GM18517 (cell line): Measurements from ENCODE around the gene ARHGAP19.
"Not testable (repeated sequence)": the region's sequence is repeated elsewhere in the genome, so short reads cannot be mapped to it uniquely, and the experiment has no call there.

Experiments
- ATAC-seq: cut with Tn5 transposase; IDR thresholded peaks from one replicate; pipeline ENCODE4 v1.9.1; 2021; ENCODE audit warnings: mild to moderate bottlenecking, moderate library complexity; ENCODE audit not compliant: unreplicated experiment

Gene ARHGAP19

GRCh38 chr10:97321804-97322190 lies 29.4 kb upstream of the ARHGAP19 start:
- no peak for ATAC-seq

DNA sequence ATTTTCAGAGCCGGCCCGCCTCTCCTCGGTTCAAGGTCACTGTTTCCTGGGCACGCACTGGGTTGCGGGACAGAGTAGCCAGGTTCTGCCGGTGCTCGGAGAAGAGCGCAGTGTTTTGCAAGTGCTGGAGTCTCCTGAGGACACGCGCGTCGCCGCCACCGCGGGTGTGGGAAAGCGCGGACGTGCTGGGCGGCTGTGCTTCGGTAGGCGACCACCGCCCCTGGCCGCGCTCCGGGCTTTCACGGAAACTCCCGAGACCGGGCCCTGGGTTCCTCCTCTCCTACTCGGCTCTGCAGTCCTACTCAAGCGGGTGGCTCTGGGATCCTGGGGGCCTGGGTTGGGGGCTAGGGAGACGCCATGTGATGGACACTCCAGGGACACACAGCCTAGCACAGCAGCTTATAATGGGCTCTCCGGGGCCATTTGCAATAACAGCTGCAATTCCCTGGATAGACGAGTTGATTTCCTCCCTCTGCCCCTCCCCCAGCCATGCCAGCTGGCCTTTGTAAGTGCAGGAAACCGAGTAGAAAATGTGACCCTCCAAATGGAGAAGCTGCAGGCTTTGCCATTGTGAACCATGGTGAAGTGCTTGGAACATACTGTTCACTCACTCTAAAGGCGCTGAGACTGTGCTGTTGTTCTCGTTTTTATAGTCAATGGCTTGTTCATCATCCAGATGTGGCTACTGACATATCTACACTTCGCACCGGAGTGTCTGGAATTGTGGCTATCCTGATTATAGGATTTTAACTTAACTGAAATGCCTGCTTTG lies 28.8 kb upstream of the ARHGAP19 start:
- ATAC-seq: no peak

DNA sequence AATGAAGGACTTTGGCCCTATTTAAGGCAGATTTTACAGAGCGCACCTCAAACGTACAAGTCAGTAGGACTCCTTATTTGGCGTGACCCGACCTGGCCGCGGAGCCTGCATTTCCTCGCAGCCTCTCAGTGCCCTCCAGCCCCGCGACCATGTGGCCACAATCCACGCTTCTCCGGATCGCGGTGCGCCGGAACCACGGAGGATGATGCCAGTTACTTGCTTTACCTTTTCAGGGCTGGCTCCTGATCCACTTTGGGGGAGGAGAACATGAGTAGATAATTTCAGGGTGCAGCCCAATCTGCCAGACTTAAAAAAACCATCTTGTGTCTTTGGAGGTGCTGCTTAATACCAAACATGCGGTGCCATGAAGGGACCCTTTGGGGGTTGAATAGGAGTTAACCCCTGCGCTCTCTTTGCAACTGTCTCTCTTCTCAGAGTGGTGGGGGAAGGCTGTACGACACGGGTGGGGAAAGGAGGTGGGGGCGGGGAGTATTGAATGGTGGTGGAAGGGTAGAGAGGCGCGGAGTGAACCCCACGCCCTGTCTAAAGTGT lies 28.1 kb upstream of the ARHGAP19 start:
- no peak for ATAC-seq

GRCh38 chr10:97319671-97320479 lies 27.4 kb upstream of the ARHGAP19 start:
- ATAC-seq: peak; percentile 25

GRCh38 chr10:97318772-97319651 lies 26.6 kb upstream of the ARHGAP19 start, which contains the start of gene FRAT1:
Gene FRAT1, plus strand, starts transcription at chr10:97319271. Its CDS starts 183 bp downstream, at chr10:97319454.
- peak; percentile 79 for ATAC-seq

DNA sequence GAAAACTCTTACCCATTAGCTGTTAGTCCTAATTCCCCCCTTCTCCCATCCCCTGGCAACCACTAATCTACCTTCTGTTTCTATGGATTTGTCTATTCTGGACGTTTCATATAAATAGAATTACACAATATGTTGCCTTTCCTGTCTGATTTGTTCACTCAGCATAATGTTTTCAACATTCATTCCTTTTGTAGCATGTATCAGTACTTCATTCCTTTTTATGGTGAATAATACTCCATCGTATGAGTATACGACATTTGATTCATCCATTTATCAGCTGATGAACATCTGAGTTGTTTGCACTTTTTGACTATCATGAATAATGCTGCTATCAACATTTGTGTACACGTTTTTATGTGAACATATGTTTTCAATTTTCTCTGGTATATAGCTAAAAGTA lies 22.2 kb upstream of the ARHGAP19 start:
- no peak for ATAC-seq

GRCh38 chr10:97312897-97313296 lies 20.5 kb upstream of the ARHGAP19 start:
- ATAC-seq: no peak

GRCh38 chr10:97311111-97311626 lies 18.7 kb upstream of the ARHGAP19 start:
- no peak for ATAC-seq

DNA sequence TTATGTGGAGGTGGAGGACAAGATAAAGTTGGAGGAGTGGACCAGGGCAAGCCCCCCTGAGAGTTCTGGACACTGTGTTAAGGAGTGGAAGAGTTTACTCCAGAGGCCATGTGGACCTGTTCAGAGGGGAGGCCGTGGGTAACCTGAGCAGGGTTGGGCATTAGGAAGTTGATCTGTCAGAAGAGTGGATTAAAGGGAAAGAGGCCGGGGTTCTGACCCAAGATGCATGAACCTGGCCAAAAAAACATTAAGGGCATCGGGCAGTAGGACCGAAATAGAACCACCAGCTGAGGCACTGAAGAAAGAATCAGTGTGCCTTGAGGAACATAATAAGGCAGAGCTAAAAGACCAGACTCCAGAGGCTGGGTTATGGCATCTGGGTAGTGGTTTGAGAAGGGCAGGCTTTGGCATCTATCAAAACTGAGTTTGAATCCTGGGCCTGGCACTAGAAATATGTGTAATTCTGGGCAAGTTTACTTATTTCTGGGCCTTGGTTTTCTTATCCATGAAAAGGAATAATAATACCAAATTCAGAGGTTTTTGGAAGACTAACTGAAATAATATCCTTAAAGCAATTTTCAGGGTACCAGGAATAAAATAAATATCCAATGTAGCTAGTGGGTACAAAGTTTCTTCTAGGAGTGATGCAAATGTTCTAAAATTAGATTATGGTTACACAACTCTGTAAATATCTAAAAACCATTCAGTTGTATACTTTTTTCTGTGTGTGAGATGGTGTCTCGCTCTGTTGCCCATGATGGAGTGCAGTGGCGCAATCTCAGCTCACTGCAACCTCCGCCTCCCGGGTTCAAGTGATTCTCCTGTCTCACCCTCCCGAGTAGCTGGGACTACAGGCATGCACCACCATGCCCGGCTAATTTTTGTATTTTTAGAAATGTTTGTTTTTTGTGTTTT lies 15.7 kb upstream of the ARHGAP19 start:
- ATAC-seq: no peak

- no peak for ATAC-seq
Observed at GRCh38 chr10:97307441-97307840, 15.0 kb upstream of the ARHGAP19 start.

GRCh38 chr10:97302088-97302791 lies 9.8 kb upstream of the ARHGAP19 start:
- no peak for ATAC-seq

DNA sequence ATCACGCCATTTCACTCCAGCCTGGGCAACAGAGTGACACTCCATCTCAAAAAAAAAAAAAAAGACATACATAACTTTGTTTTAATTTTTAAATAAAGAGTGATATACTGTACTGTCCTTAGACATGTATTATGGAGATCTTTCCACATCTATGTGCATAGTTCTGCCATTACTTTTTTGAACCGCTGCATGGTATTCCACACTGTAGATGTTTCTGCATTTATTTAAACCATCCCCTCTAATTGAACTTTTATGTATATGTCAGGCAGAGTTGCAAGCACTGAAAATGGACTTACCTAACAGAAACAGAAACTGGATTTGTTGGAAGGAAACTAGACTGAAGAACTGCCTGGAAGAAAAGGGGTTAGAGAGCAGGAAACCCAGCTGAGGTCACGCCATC lies 8.5 kb upstream of the ARHGAP19 start:
- no peak for ATAC-seq

GRCh38 chr10:97298223-97298571 lies 5.8 kb upstream of the ARHGAP19 start:
- ATAC-seq: no peak

GRCh38 chr10:97297556-97298222 lies 5.3 kb upstream of the ARHGAP19 start:
- no peak for ATAC-seq

GRCh38 chr10:97292862-97293198 lies 393 bp upstream of the ARHGAP19 start:
- ATAC-seq: no peak

GRCh38 chr10:97291357-97292096 lies 910 bp downstream of the ARHGAP19 start:
- no peak for ATAC-seq

DNA sequence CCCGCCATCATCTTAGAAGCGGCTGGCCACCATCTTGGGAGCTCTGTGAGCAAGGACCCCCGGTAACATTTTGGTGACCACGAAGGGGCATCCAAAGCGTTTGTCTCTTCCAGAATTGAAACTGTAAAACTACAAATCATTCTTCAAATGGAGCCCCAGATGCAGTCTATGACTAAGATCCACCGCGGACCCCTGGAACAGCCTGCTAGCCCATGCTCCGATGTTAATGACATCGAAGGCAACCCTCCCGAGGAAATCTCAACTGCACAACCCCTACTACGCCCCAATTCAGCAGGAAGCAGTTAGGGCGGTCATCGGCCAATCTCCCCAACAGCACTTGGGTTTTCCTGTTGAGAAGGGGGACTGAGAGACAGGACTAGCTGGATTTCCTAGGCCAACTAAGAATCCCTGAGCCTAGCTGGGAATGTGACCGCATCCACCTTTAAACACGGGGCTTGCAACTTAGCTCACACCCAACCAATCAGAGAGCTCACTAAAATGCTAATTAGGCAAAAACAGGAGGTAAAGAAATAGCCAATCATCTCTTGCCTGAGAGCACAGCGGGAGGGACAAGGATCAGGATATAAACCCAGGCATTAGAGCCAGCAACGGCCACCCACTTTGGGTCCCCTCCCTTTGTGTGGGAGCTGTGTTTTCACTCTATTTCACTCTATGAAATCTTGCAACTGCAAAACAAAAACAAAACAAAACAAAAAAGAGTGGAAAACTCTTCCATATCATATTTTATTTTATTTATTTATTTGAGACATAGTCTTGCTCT lies 1.7 kb downstream of the ARHGAP19 start:
- not testable (repeated sequence) for ATAC-seq
